Amygdala (tissue), 56 donors: ENCODE results near the gene TBC1D26.
"Not testable (repeated sequence)": the region's sequence is repeated elsewhere in the genome, so short reads cannot be mapped to it uniquely, and the experiment has no call there.

Source experiments
- DNase-seq, 56 donors: peaks; one replicate each; lab custom pipeline; 2025; lab: John Stamatoyannopoulos, UW

Gene TBC1D26

DNA sequence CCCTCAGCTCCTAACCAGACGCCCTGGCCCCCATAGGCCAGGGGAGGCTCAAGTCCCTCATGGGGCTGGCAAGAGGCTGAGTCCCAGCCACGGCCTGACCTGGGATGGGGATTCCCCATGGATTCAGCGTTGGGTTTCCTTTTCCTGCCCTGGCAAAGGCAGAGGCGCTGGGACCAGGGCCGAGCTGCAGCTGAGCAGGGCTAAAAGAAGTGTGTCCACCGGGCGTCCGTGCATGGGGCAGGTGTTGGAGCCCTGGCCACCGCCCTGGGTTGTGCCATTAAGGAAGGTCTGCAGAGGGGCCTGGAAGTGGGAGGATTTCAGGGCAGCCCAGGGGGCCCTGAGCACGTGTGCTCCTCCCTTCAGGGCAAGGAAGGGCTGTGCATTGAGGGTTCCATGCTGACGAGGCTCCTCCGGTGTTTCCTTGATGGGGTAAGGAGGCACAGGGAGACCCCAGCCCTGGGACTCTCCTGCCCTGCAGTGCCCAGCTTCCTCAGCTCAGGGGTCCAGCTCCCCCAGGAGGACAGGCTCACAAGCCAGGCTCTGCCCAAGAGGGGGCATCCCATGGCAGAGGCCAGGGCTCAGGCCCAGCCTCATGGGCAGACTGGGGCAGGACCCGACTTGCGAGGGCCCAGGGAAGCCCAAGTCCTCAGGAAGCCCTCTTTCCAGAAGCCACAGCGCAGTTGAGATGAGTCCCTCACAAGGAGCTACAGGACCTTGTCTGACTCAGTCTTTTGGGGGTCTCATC is 10.1 kb downstream of the TBC1D26 start:
- DNase-seq = no peak

DNA sequence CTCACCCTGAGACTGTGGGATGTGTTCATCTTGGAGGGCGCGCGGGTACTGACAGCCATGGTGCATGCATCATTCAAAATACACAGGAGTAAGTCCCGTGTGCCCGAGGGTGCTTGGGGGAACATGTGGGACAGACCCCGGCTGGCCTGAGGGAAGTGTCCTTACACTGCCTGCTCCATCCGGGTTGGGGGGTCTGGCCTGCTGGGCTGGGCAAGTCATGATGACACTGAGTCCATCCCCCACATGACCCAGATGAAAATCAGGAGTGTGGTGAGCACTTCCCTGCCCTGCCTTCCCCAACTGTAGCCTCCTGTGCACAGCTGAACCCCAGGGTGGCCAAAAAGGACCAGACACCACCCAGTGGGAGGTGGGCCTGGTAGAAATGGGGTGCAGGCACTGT is 10.8 kb downstream of the TBC1D26 start:
- no peak for DNase-seq

DNA sequence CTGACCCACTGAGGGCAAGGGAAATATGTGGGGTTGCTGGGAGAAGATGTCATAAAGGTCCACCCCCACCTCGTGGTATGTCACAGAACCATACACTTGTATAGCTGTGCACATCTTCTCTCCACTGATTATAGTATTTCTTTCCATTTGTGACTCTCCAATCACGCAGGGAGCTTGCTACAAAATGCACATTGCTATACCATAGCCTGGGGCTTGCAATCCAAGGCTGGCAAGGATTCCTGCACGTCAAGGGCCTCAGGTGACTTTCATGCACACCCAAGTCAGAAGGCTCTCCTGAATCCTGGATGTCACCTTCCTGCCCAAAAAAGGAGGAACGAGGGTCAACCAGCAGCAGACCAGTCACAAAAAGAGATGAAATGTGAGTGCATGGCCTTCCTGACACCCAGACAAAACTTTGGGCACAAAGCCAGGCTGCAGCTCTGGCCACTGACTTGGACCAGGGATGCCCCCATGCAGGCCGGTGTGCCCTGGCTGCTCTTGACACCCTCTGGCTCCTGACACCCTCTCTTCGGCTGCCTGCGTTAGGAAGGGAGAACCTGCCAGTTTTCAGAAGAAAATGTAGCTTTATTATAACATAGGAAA is 12.1 kb downstream of the TBC1D26 start:
- DNase-seq = no peak

DNA sequence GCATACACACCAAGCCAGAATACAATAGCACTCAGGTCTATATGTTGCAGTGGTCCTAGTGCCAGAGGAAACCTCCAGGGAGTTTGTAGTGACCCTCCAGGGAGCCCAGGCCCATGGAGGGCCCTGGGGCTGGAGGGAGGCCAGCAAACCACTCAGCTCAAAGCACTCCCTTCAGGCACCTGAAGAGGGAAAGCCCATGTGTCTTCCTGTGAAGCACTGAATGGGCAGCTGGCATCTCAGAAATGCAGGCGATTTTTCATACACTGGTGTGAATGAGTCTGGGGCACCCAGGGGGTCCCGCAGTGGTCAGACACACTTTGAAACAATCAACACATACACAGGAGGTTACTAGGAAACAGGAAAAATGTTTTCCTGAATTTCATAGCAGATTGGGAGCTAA is 12.8 kb downstream of the TBC1D26 start:
- no peak for DNase-seq

DNA sequence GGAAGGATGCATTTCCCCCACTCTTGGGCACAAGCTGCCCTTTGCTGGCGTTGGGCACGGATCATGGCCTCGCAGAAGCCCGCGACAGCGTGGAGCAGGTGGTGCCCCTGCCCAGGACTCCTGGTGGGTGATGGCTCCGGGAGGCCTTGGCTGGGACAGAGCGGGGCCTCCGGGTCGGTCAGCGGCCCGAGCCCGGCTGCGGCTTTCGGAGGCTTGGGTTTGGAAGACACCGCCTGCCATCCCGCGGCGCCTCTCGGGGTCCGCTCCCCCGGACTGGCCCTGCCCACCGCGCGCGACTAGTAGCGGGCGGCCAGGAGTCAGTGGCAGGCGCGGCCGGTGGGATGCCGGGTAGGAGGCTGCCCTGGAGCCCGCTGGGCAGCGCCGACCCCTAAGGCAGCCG is 17.3 kb downstream of the TBC1D26 start:
- DNase-seq = not testable (repeated sequence)

DNA sequence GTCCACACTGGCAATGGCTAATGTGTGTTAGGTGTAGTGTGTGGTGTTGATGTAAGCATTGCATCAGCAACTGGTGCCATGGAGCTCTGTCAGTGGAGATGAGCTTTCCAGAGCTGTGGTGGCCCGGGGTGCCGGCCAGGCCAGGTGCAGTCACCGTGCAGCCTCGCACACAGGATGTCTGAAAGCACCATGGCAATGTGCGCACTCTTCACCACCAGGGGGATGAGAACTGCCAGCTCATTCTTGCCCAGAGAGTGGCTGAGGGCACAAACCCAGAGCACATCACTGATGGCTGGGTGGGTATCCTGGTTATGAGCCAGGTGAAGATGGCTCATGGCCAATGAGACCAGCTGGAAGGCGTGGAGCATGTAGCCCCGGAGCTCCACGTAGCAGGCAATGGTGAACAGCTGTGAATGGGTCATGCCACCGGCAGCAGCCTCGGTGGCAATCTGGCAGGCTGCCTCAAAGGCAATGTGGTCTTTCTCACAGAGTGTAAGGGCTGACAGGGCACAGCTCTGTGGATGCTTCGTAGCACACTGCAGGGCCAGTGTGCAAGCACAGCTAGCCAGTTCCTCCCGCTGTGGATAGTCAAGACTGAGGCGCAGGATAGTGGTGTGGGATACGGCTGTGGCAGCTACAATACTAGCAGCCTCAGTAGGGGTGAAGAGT is 36.9 kb downstream of the TBC1D26 start:
- not testable (repeated sequence) for DNase-seq

DNA sequence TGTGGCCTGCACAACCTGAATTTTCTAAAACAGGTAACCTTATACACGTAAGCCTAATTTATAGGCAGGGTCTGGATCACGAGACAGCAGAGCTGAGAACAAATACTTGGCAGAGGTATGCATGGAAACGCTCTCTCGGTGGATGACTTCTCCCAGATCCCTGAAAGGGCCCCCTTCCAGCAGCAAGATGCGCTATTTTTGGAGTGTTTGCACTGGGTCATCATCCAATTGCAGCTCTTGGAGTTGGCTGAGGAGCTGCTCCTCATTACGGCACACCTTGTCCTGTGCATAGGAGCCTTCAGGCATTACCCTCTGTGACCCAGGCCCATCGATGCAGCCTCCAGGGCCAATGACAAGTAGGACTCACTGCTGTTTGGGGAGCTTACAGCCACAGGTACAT is 38.6 kb downstream of the TBC1D26 start:
- DNase-seq = not testable (repeated sequence)

DNA sequence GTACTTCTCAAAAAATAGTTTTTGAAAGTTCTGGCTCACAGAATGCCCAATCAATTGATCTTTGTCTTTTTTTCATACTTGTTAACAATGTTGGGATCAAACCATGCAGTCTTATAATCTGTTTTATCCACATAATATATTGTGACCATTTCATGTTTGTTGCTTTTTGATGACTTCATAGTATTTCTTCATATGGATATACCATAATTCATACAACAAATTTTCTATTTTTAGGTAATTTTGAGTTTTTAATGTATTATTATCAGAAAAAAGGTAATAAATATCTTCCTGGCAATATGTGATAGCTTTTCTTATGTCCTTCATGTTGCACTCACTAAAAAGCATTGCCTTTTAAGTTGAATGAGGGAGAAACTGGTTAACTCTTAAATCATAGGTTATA is 44.8 kb downstream of the TBC1D26 start:
- no peak for DNase-seq

DNA sequence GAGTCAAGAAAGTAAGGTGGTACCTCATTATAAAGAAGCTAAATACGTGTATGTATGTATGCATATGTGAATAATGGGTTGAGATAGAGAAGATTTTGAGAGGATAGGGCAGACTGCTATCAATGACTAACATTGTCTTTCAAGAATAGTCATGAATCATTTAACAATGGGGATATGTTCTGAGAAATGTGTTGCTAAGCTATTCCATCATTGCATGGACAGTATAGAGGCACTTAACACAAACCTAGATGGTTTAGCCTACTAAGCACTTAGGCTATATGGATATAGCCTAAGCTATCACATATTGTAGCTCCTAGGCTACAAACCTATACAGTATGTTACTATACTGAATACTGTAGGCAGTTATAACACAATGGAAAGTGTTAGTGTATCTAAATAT is 45.2 kb downstream of the TBC1D26 start:
- no peak for DNase-seq

DNA sequence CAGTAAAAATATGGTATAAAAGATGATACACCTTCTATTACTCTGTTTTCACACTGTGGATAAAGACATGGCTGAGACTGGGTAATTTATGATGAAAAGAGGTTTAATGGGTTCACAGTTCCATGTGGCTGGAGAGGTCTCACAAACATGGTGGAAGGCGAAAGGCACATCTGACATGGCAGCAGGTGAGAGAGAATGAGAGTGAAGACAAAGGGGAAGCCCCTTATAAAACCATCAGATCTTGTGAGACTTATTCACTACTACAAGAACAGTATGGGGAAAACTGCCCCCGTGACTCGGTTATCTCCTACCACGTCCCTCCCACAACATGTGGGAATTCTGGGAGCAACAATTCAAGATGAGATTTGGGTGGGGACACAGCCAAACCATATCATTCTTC is 45.6 kb downstream of the TBC1D26 start:
- DNase-seq = no peak

DNA sequence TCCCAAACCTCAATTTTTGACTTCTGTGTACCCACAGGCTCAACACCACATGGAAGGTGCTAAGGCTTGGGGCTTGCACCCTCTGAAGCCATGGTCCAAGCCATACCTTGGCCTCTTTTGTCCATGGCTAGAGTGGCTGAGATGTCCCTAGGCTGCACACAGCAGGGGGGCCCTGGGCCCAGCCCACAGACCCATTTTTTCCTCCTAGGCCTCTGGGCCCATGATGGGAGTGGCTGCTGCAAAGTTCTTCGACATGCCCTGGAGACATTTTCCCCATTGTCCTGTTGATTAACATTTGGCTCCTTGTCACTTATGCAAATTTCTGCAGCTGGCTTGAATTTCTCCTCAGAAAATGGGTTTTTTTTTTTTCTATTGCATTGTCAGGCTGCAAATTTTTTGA is 47.0 kb downstream of the TBC1D26 start:
- no peak for DNase-seq

DNA sequence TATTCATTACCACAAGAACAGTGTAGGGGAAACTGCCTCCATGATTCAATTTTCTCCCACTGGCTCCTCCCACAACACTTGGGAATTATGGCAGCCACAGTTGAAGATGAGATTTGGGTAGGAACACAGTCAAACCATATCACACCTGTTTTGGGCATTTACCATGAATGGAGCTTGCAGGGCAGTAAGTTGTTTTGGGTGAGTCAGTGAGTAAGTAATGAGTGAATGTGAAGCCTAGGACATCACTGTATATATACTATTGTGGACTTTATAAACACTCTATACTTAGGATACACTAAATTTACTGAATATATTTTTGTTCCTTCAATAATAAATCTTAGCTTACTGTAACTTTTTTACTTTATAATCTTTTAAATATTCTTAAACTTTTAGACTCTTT is 48.1 kb downstream of the TBC1D26 start:
- no peak for DNase-seq

DNA sequence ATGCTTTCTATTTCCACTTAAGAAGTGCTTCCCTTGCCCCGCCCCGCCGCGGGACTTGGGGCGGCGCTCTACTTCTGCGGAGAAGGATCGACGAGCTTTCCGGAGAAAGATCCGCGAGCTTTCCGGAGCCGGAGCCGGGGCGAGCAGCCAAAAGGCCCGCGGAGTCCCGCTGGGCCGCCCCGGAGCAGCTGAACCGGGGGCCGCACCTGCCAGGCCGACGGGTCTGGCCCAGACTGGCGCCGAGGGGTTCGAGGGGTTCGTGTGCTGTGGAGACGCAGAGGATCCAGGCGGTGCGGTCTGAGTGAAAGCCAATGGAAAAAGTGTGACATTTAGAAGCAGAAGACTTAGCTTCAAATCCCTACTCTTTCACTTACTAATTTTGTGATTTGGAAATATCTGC is 50.8 kb downstream of the TBC1D26 start:
- DNase-seq = peak in 8 of 56 donors; percentile 3 to 32 (median 9)

DNA sequence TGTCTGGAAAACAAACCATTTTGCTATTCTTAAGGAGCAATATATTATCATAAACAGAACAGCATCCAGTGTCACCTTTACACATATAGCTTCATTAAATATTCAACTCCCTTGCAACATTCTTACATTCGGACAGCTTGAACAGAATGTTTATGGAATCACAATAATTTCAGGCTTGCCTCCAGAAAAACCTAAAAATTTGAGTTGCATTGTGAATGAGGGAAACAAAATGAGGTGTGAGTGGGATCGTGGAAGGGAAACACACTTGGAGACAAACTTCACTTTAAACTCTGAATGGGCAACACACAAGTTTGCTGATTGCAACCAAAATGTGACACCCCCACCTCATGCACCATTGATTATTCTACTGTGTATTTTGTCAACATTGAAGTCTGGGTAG is 51.4 kb downstream of the TBC1D26 start:
- DNase-seq = no peak

DNA sequence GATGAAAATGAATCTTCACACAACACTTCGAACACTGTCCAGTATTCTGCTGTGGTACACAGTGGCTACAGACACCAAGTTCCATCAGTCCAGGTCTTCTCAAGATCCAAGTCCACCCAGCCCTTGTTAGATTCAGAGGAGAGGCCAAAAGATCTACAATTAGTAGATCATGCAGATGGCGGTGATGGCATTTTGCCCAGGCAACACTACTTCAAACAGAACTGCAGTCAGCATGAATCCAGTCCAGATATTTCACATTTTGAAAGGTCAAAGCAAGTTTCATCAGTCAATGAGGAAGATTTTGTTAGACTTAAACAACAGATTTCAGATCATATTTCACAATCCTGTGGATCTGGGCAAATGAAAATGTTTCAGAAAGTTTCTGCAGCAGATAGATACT is 52.3 kb downstream of the TBC1D26 start:
- not testable (repeated sequence) for DNase-seq

DNA sequence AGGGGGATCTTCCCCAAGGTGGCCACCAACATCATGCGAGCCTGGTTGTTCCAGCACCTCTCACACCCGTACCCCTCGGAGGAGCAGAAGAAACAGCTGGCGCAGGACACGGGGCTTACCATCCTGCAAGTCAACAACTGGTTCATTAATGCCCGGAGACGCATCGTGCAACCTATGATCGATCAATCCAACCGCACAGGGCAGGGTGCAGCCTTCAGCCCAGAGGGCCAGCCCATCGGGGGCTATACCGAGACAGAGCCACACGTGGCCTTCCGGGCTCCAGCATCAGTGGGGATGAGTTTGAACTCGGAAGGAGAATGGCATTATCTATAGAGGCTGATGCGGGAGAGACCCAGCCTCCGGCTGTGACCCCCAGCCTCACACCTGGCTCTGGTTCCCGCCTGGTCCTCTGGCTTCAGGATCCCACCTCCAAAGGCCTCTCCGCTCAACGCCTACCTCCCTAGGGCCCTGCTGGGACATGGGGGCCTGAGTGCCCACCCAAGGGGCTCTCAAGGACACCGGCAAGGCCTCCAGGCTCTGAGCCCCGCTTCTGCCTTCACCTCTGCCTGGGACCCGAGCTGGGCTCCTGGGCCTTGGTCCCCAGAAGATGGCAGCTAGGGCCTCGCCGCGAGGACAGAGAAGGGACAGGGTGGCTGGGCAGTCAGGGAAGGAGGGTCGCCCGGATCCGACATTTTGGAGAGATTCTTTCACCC is 55.4 kb downstream of the TBC1D26 start:
- not testable (repeated sequence) for DNase-seq

DNA sequence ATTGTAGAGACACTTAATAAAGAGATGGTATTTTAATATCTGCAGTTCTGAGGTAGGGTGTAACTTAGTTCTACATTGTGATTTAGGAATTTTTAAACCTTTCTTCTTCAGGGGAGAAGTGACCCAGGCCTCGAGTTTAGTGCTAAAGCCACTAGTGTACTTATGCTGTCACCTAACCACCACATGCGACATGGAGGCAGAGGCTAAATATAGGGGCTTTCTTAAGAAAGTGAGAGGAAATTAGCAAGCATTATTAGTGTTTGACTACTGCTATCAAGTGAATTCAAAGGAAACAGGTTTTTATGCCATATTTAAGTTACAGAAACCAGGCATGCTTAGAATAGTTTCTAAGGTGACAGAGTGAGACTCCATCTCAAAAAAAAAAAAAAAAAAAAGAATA is 56.3 kb downstream of the TBC1D26 start:
- DNase-seq = not testable (repeated sequence)
